Epidermal melanocyte (primary cell): Measurements from ENCODE around the gene GPN3.
"Not testable (repeated sequence)": the region's sequence is repeated elsewhere in the genome, so short reads cannot be mapped to it uniquely, and the experiment has no call there.

Experiments used
- DNase-seq: peaks from one replicate; pipeline ENCODE4 v3.0.0; 2011; ENCODE audit warnings: low spot score; ENCODE audit not compliant: insufficient read length

The GPN3 gene

DNA sequence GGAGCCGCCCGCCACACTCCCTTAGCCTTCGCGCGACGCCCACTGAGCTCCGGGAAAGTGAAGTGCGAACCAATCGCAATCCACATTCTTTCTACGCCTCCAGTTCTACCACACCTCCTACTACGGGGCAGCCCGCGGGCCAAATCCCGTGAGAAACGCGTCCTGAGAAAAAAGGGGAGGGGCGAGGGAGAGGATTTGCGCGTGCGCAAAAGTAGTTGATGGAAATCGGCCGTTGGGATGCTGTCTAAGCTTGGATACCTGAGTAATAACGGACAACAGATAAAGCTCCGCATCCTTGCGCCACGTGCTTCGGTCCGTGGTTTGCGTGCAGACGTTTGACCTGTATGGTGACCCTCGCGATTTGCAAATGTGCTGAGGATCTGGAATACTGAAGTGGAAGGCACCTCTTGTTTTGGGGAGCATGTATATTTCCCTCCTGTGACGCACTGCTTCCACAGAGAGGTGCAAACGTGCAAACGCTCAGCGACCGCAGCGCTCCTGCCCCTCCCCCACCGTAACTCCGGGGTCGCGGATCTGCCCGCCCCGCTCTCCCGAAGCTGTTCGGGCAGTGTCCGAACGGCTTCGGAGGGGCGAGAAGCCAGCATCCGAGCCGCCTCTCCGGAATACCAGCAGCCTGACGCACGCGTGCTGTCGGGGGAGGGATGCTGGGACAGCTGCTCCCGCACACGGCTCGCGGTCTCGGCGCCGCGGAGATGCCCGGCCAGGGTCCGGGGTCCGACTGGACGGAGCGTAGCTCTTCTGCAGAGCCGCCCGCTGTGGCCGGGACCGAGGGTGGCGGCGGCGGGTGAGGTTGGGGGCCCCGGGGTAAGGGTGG, at the start of gene GPN3, which contains the start of gene FAM216A:
Gene GPN3 (minus strand): TSS at position 44 of the 835 bp plus-strand sequence. CDS start 54 bp downstream, outside the sequence.
Gene FAM216A (plus strand): TSS at position 632 of the 835 bp plus-strand sequence. CDS start 31 bp downstream, at position 663.
- peak; percentile 92 for DNase-seq

- DNase-seq: no peak
Measured at GRCh38 chr12:110516995-110517394, 48.9 kb upstream of the GPN3 start.

DNA sequence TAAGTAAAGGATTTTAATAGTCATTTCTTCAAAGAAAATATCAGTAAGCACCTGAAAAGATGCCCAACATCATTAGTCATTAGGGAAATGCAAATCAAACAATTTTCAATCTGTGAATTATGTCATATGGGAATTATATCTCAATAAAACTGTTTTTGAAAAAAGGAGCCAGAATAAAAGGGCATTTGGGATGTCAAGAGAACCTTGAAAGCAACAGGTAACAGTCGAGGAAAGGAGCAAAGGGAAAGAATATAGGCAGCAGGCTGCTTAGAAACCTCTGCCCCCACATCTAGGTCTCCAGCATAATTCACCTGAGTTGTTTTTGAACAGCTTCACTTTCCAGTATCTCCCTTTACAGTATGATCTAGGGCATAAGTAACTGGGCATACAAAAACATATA, 46.3 kb upstream of the GPN3 start:
- no peak for DNase-seq

GRCh38 chr12:110513842-110514241, 45.8 kb upstream of the GPN3 start:
- DNase-seq: no peak

DNA sequence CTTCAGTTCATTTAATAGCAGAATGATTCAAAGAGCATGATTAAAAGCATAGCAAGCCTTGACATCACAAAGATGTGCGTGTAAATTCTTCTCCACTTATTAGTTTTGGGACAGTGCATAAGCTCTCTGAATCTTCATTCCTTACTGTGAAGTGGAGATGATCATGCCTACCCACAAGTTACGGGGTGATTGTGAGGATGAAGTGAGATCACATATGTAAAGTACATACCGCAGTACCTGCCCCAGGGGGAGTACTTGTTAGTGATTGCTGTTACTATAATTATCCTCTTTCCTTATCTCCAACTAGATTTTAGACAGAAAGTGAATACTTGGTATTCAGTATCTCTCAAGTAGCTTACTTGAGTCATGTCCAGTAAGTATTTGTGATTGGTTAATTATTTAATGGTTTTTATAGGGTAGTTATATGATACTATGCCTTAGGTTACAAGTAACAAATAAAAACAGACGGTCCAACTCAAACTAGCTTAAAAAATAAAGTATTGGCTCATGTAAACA, 40.1 kb upstream of the GPN3 start:
- no peak for DNase-seq

DNA sequence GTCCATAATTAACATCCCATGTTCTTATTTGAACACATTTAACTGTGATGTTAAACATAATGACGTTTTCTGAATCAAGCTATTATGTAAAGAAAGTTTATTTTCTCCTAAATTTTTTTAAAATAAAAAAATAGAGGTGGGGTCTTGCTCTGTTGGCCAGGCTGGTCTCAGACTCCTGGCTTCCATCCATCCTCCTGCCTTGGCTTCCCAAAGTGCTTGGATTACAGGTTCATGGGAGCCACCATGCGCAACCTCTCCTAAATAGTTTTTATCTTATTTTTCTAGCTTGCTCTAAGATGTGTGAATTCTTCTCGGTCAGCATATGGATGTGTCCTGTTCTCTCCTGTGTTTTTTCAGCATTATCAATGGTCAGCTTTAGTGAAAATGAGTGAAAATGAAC, 37.3 kb upstream of the GPN3 start:
- no peak for DNase-seq

- no peak for DNase-seq
Measured at GRCh38 chr12:110503432-110503831, 35.4 kb upstream of the GPN3 start.

DNA sequence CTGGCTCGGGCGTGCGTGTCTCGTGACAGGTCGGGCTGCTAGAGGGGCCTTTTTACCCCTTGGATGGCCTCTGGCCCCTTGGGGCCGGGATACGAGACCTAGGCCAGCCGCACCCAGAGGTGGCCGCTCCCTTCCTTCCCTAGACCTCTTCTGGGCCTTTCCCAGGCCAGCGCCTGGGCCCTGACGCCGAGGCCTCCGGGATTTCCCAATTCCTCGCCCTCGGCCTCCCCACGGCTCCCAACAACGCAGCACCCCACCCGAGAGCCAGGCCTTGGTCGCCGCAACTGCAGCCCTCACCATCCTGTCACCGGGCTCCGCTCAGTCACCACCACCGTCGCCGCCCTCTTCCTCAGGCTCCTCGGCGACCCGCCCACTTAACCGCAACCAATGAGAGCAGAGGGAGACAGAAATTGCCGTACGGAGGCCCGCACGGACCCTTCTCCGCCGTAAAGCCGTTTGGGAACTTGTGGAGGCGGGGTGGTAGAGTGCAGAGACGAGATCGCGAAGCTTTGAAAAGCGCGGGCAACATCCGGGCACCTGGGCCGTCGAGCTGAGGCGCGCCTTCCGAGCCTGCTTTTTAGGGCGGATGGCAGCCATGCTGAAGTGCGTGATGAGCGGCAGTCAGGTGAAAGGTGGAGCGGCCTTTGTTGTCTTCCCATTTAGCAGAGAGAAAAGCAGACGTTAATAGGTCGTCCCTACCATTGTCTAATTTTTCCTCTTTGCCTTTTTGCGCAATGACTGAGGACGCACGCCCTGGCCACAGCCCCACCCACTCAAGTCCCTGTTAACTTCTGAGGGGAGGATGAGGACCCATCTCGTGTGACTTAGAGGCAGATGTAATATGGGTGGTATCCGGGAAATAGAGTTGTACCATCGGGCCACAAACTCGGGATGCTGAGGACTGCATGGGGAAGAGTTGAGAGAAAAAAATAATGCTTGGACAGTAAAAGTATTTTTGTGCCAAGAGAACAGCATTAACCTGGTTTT, 34.0 kb upstream of the GPN3 start, which contains the start of the genes RAD9B and VPS29:
Gene RAD9B (plus strand): TSS at position 580 of the 987 bp plus-strand sequence. CDS start 7 bp downstream, at position 587.
Gene VPS29 (minus strand): TSS at position 360 of the 987 bp plus-strand sequence. CDS start 60 bp downstream, at position 300.
- DNase-seq: peak; percentile 94

GRCh38 chr12:110501399-110501751, 33.3 kb upstream of the GPN3 start:
- DNase-seq: no peak

DNA sequence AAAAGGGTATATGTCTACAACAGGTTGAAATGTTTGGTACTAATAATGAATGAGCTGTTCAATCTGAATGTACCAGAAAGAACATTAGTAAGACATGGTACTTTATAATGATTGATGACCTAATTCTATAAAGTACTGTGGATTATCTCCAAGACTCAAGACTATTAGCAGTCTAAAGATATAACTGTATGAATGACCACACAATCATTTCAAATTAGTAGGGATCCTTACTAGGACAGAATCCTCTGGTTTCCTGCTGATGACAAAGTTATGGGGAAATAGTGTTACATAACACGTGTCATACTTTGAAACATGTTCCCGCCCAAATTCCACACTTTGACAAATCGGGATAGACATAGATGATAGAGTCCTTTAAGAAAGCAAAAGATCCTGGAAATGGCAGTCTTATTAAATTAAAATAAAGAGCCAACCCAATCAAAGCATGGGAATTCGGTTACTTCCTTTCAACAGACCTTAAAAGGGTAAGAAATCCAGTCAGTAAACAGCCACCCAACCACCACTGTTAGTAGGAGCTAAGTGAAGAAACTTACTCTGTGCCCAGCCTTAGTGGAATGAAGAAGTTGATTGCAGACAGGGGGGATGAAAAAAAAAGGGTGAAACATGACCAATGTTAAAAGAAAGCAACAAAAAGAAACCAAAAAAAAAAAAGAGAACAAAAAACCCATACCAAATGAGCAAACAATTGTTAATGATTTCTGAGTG, 31.1 kb upstream of the GPN3 start:
- DNase-seq: no peak

DNA sequence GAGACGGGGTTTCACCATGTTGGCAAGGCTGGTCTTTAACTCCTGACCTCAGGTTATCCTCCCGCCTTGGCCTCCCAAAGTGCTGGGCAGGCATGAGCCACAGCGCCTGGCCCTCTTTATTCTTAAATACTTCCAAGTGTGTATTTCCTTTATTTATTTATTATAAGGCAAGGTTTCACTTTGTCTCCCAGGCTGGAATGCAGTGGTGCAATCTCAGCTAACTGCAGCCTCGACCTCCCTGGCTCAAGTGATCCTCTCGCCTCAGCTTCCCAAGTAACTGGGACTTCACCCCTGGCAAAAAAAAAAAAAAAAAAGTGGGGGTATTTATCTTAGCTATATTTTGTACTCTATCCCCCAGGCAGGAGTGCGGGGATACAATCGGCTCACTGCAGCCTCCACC, 7.4 kb upstream of the GPN3 start:
- DNase-seq: no peak

- DNase-seq: no peak
Measured at GRCh38 chr12:110467847-110468213, 227 bp downstream of the GPN3 start.

- DNase-seq: no peak
Measured at GRCh38 chr12:110466791-110467190, 1.3 kb downstream of the GPN3 start.

- not testable (repeated sequence) for DNase-seq
Measured at GRCh38 chr12:110465765-110466164, 2.3 kb downstream of the GPN3 start.

DNA sequence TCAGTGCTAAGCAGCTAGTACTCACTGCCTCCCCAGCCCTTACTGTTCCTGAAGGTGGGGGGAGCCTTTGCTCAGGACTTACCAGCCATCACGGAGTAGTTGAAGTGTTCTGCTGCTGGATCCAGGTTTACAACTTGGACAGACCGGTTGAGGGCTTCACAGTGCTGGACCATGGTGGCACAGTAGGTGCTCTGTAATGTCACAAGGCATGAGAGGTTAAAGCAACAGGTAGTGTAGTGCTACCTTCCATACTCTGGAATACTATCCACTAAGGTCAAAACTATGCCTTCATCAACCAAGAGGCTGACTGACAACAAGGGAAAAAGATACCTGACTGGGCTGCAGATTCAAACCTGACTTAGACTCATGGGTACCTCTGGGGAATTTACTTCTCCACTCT, 3.0 kb downstream of the GPN3 start:
- DNase-seq: no peak

DNA sequence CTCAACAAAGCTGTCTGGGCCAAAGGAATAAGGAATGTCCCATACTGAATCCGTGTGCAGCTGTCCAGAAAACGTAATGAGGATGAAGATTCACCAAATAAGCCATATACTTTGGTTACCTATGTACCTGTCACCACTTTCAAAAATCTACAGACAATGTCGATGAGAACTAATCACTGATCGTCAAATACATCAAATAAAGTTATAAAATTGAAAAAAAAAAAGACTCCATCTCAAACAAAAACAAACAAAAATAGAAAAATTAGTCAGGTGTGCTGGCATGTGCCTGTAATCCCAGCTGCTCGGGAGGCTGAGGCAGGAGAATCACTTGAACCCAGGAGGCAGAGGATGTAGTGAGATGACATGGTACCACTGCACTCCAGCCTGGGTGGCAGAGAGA, 6.9 kb downstream of the GPN3 start:
- not testable (repeated sequence) for DNase-seq

DNA sequence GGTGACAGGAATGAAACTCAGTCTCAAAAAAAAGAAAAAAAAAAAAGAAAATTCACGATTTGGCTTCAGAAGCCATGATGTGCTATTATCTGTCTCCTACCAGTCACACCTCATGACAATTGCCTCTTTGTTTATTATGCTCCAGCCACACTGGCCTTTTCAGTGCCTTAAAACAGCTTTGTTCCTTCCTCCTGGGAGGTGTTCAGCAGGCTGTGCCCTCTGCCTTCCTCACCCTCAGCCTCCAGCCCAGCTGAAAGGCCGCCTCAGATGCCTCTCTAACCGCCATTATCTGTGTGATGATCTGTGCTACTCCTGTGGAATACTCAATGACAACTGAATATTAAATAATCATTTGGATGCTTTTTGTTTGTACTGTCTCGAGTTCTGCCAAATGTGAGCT, 9.3 kb downstream of the GPN3 start:
- DNase-seq: no peak

- DNase-seq: no peak
Measured at GRCh38 chr12:110453569-110454296, 14.3 kb downstream of the GPN3 start.

DNA sequence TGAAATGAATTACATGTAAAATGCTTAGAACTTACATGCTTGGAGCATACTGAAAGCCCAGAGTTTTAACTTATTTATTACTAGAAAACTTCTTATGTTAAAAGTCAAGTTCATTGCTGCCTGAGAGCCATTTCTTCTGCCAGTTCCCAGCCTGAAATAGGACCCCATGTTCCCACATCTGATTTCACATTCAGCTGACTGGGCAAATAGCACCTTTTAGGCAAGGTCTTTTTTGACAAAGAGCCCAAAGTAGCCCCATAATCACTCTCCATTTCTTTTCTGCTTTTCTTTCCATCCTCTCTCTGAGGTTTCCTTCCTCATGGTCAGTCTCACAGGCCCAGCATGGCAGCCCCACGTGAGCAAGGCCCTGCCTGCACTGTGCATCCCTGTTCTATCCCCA, 16.8 kb downstream of the GPN3 start:
- DNase-seq: no peak

- DNase-seq: peak; percentile 57
Measured at GRCh38 chr12:110449799-110450497, 18.1 kb downstream of the GPN3 start, which contains the start of gene ARPC3. ARPC3 (minus strand) TSS chr12:110450337; CDS start chr12:110450260, 77 bp downstream.
